GM12878 (cell line): ENCODE measurements around the gene FGF14. TPM values are rescaled to one million over a fixed set of nuclear protein-coding genes. Genes with fewer than 3 reads are reported as not detected.

Source experiments
- ATAC-seq: fragments of 200-7000 bp; cut with Tn5 transposase; 3 replicates; pipeline ENCODE4 v1.9.1; 2020; ENCODE audit warnings: mild to moderate bottlenecking, moderate library complexity
- BruUV-seq: library from RNA; stranded (reverse); fragments of 400-500 nt; replicated peaks from 2 replicates; lab custom pipeline; 2021; lab: Mats Ljungman, UMichigan
- CTCF ChIA-PET: fragments of 300-600 bp; sonication (Branson Sonifier 250); formaldehyde crosslinking; extraction: SDS; loops from one replicate; lab custom pipeline; 2021; ENCODE audit warnings: inconsistent platforms; lab: Yijun Ruan, JAX
- POLR2A ChIA-PET: fragments of 350-600 bp; formaldehyde crosslinking; extraction: SDS; loops from one replicate; lab custom pipeline; 2021; ENCODE audit warnings: inconsistent platforms; lab: Charles Lee
- RAD21 ChIA-PET: fragments of 300-600 bp; sonication (Branson Sonifier 250); formaldehyde crosslinking; loops from one replicate; lab custom pipeline; 2023; ENCODE audit warnings: antibody characterized with exemption; ENCODE audit not compliant: unreplicated experiment; lab: Charles Lee
- SMC1A ChIA-PET: fragments of 300-600 bp; sonication (Branson Sonifier 250); formaldehyde crosslinking; loops from one replicate; lab custom pipeline; 2023; ENCODE audit not compliant: unreplicated experiment, uncharacterized antibody; lab: Charles Lee
- DNase-seq: peaks from one replicate; pipeline ENCODE4 v3.0.0-alpha.2; 2011; ENCODE audit warnings: low read depth, low spot score
- FAIRE-seq: peaks from 3 replicates; lab custom pipeline; 2011; peaks lifted over from hg19 to GRCh38; lab: Jason Lieb, UNC
- H2AFZ ChIP-seq: 2 replicates; pipeline ENCODE4 v1.6.0; 2011; ENCODE audit warnings: low read depth, low read length, control low read depth; ENCODE audit not compliant: control insufficient read depth
- H3K27ac ChIP-seq: 2 replicates; pipeline ENCODE4 v1.5.1; 2011; ENCODE audit warnings: control low read depth; ENCODE audit not compliant: control insufficient read depth, insufficient read depth
- H3K27me3 ChIP-seq, 2 experiments: replicated peaks in 1 of 2; 2 replicates each; pipeline versions ENCODE4 v1.6.0 to v1.6.1; 2011; ENCODE audit warnings: low read length in 1 of 2; ENCODE audit not compliant: control insufficient read depth in 2 of 2, insufficient read depth in 2 of 2
- H3K36me3 ChIP-seq, 2 experiments: 2 replicates each; pipeline ENCODE4 v1.5.1; 2011; ENCODE audit warnings: low read length in 1 of 2; ENCODE audit not compliant: control insufficient read depth in 2 of 2, insufficient read depth in 2 of 2
- H3K4me1 ChIP-seq: 2 replicates; pipeline ENCODE4 v1.6.1; 2011; ENCODE audit warnings: mild to moderate bottlenecking, low read length, moderate library complexity, mixed read lengths; ENCODE audit not compliant: control insufficient read depth, insufficient read depth
- H3K4me2 ChIP-seq: 2 replicates; pipeline ENCODE4 v1.6.0; 2011; ENCODE audit warnings: control low read depth; ENCODE audit not compliant: control insufficient read depth, insufficient read depth
- H3K4me3 ChIP-seq: fragments of 200-600 bp; sonication (generic); 2 replicates; pipeline ENCODE4 v1.5.1; 2016
- H3K79me2 ChIP-seq: 2 replicates; pipeline ENCODE4 v1.6.0; 2011; ENCODE audit warnings: low read length; ENCODE audit not compliant: control insufficient read depth, insufficient read depth
- H3K9ac ChIP-seq: 2 replicates; pipeline ENCODE4 v1.8.0; 2011; ENCODE audit warnings: low read length, control low read depth, mixed read lengths; ENCODE audit not compliant: control insufficient read depth, insufficient read depth
- H3K9me3 ChIP-seq: replicated peaks from 3 replicates; pipeline ENCODE4 v1.5.1; 2011; ENCODE audit warnings: mild to moderate bottlenecking, low read length; ENCODE audit not compliant: control insufficient read depth, insufficient read depth
- H4K20me1 ChIP-seq: 2 replicates; pipeline ENCODE4 v1.6.0; 2011; ENCODE audit not compliant: control insufficient read depth, insufficient read depth
- BRCA1 ChIP-seq: IDR thresholded peaks from 2 replicates; pipeline ENCODE4 v1.6.1; 2011; ENCODE audit warnings: low read depth, low read length, improper control_type of control experiment
- CHD4 ChIP-seq: fragments of 200-600 bp; sonication (generic); IDR thresholded peaks from 2 replicates; pipeline ENCODE4 v1.6.1; 2016; ENCODE audit warnings: mild to moderate bottlenecking
- DPF2 ChIP-seq: fragments of 450-650 bp; IDR thresholded peaks from 2 replicates; pipeline ENCODE4 v1.6.1; 2017; ENCODE audit warnings: mild to moderate bottlenecking
- IKZF2 ChIP-seq, 2 experiments: fragments of 450-650 bp; IDR thresholded peaks; 2 replicates each; pipeline ENCODE4 v1.6.1; 2017; ENCODE audit warnings: mild to moderate bottlenecking in 2 of 2, moderate library complexity in 2 of 2
- MEF2B ChIP-seq: fragments of 450-650 bp; IDR thresholded peaks from 2 replicates; pipeline ENCODE4 v1.6.1; 2018; ENCODE audit warnings: mild to moderate bottlenecking, moderate library complexity; ENCODE audit not compliant: partially characterized antibody, poor library complexity, severe bottlenecking
- NFYB ChIP-seq: IDR thresholded peaks from 2 replicates; pipeline ENCODE4 v1.6.1; 2011; ENCODE audit warnings: low read depth, mild to moderate bottlenecking, low read length, improper control_type of control experiment, moderate library complexity; ENCODE audit not compliant: insufficient read depth
- PKNOX1 ChIP-seq: fragments of 450-650 bp; IDR thresholded peaks from 2 replicates; pipeline ENCODE4 v1.6.1; 2016; ENCODE audit warnings: mild to moderate bottlenecking
- RAD51 ChIP-seq: fragments of 450-650 bp; IDR thresholded peaks from 2 replicates; pipeline ENCODE4 v1.6.1; 2016; ENCODE audit warnings: moderate library complexity, mild to moderate bottlenecking, inconsistent platforms
- RCOR1 ChIP-seq: conservative IDR thresholded peaks from 2 replicates; pipeline ENCODE4 v1.6.1; 2012; ENCODE audit warnings: low read depth, low read length, improper control_type of control experiment
- SMAD1 ChIP-seq: fragments of 450-650 bp; IDR thresholded peaks from 2 replicates; pipeline ENCODE4 v1.6.1; 2018; ENCODE audit warnings: mild to moderate bottlenecking, low read depth; ENCODE audit not compliant: partially characterized antibody
- SREBF2 ChIP-seq: IDR thresholded peaks from 2 replicates; pipeline ENCODE4 v1.6.1; 2012; ENCODE audit warnings: mild to moderate bottlenecking, low read length
- ZZZ3 ChIP-seq: IDR thresholded peaks from 2 replicates; pipeline ENCODE4 v1.6.1; 2011; ENCODE audit warnings: low read depth; ENCODE audit not compliant: control insufficient read depth, insufficient read length
- WGBS: methylation state at CpG from one replicate; pipeline ENCODE4 v1.1.6; 2016; ENCODE audit warnings: low lambda C conversion rate; ENCODE audit not compliant: insufficient replicate concordance, insufficient coverage; ENCODE audit errors: missing lambda C conversion rate; 5-methylcytosine and 5-hydroxymethylcytosine counted together
- in situ Hi-C: fragments of 300-500 bp; cut with MboI; formaldehyde crosslinking; loops from 9 replicates; pipeline ENCODE4 v1.14.3; 2018; ENCODE audit warnings: mixed read lengths
- intact Hi-C: fragments of 100-400 bp; cut with micrococcal nuclease; formaldehyde crosslinking; loops from one replicate; pipeline ENCODE4 v1.14.2; 2022; ENCODE audit not compliant: unreplicated experiment
- polyA plus RNA-seq, 11 experiments: library from polyadenylated mRNA; depleted of rRNA in 4 of 11; unstranded in 6 of 11; stranded (reverse) in 5 of 11; fragments of >200 nt; fragmentation: Nextera tagmentation in 4 of 11; fragmentation: Illumina TruSeq in 1 of 11; extraction: Ambion mirVana in 4 of 11; extraction: Trizol in 1 of 11; gene quantifications; 1 replicate in 1 of 11; 2 replicates in 10 of 11; pipeline versions ENCODE4 v1.2.1 to v1.2.3, GENCODE V29; 2011 to 2016; ENCODE audit warnings: inconsistent platforms in 2 of 11, missing spikeins in 2 of 11, low read depth in 1 of 11
- total RNA-seq, 4 experiments: library from RNA; depleted of rRNA in 3 of 4; stranded (reverse); fragments of >200 nt in 3 of 4; fragmentation: Illumina TruSeq in 1 of 4; extraction: Trizol in 1 of 4; gene quantifications; 2 replicates each; pipeline versions ENCODE4 v1.2.1 to v1.2.3, GENCODE V29; 2013 to 2021
- TF ChIP-seq, protein P1 (sequence below): fragments of 450-650 bp; IDR thresholded peaks from 2 replicates; pipeline ENCODE4 v1.6.1; 2016; ENCODE audit warnings: mild to moderate bottlenecking, moderate library complexity, borderline replicate concordance
- TF ChIP-seq, protein P2 (sequence below): IDR thresholded peaks from 2 replicates; pipeline ENCODE4 v1.6.1; 2011; ENCODE audit warnings: mild to moderate bottlenecking, low read depth, low read length, moderate library complexity; ENCODE audit not compliant: insufficient replicate concordance

FGF14 gene
- total and polyA plus RNA-seq, 10 of the 15 experiments (the other 5 are each of a cell fraction or from before 2014, with no cell fraction given), result under 0.01 to 0.44 (median 0.04) TPM

DNA sequence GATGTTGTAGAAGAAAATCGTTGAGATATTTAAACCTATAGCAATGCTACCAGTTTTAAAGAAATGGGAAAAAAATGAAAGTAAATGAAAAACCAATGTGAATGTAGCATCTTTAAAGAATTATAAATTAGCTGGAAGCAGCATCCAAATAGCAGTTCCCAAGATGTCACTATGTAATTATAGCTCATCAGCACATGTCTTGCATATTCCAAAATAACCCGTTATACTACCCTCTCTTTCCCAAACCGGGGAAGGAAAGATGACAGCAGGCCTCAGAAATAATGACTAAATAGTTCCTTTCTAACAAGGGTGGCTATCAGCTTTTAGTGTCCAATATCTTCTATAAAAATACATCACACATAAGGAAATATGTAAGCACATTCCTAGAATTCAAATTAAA is 140.5 kb downstream of the FGF14 start:
- TF ChIP-seq DPF2 (no peak), BRCA1 (no peak), ZZZ3 (no peak), RAD51 (no peak), CHD4 (no peak), SMAD1 (no peak), NFYB (no peak), RCOR1 (no peak), IKZF2 (IDR thresholded peaks at IDR 0.05) (no peak), PKNOX1 (no peak), SREBF2 (no peak), MEF2B (no peak)
- TF ChIP-seq, protein P1, sequence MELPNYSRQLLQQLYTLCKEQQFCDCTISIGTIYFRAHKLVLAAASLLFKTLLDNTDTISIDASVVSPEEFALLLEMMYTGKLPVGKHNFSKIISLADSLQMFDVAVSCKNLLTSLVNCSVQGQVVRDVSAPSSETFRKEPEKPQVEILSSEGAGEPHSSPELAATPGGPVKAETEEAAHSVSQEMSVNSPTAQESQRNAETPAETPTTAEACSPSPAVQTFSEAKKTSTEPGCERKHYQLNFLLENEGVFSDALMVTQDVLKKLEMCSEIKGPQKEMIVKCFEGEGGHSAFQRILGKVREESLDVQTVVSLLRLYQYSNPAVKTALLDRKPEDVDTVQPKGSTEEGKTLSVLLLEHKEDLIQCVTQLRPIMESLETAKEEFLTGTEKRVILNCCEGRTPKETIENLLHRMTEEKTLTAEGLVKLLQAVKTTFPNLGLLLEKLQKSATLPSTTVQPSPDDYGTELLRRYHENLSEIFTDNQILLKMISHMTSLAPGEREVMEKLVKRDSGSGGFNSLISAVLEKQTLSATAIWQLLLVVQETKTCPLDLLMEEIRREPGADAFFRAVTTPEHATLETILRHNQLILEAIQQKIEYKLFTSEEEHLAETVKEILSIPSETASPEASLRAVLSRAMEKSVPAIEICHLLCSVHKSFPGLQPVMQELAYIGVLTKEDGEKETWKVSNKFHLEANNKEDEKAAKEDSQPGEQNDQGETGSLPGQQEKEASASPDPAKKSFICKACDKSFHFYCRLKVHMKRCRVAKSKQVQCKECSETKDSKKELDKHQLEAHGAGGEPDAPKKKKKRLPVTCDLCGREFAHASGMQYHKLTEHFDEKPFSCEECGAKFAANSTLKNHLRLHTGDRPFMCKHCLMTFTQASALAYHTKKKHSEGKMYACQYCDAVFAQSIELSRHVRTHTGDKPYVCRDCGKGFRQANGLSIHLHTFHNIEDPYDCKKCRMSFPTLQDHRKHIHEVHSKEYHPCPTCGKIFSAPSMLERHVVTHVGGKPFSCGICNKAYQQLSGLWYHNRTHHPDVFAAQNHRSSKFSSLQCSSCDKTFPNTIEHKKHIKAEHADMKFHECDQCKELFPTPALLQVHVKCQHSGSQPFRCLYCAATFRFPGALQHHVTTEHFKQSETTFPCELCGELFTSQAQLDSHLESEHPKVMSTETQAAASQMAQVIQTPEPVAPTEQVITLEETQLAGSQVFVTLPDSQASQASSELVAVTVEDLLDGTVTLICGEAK, result no peak
- TF ChIP-seq, protein P2, sequence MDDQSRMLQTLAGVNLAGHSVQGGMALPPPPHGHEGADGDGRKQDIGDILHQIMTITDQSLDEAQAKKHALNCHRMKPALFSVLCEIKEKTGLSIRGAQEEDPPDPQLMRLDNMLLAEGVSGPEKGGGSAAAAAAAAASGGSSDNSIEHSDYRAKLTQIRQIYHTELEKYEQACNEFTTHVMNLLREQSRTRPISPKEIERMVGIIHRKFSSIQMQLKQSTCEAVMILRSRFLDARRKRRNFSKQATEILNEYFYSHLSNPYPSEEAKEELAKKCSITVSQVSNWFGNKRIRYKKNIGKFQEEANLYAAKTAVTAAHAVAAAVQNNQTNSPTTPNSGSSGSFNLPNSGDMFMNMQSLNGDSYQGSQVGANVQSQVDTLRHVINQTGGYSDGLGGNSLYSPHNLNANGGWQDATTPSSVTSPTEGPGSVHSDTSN, result no peak
- TF ChIP-seq, all 136 proteins: peak for 0
- FAIRE-seq (no peak), DNase-seq (no peak), ATAC-seq (no peak)
- BruUV-seq, result no TSS peak
- SMC1A ChIA-PET, result no interaction called here
- no peak overlapping the region for H2AFZ ChIP-seq
- no peaks in the 10 kb centered on the region for H4K20me1 ChIP-seq
- no peak overlapping the region for H3K4me3 ChIP-seq
- no peak overlapping the region for H3K9ac ChIP-seq
- no peaks in the 10 kb centered on the region for H3K36me3 ChIP-seq
- H3K4me2 ChIP-seq, result no peak overlapping the region
- in situ Hi-C loops (no loop called here), intact Hi-C loops (no loop called here)
- CTCF ChIA-PET, result interaction anchor here (0.6 kb wide), 1 partner anchor 258 kb away, joined by 5 read pairs; no protein-coding TSS in a partner anchor
- H3K4me1 ChIP-seq, result no peaks in the 10 kb centered on the region
- H3K79me2 ChIP-seq, result no peaks in the 10 kb centered on the region
- RAD21 ChIA-PET, result no interaction called here
- no peak overlapping the region for H3K27ac ChIP-seq
- H3K27me3 ChIP-seq, result no peaks in the 10 kb centered on the region
- no peaks in the 10 kb centered on the region for H3K9me3 ChIP-seq
- POLR2A ChIA-PET, result no interaction called here
- WGBS, result 0% methylated on average over 3 of the region's 3 CpGs
